Measurements from ENCODE around the gene APAF1.

- no peak for TF ChIP-seq EZH2 (IDR thresholded peaks at IDR 0.05; ENCODE audit: low read length, unreplicated experiment)
- TF ChIP-seq CTCF (conservative IDR thresholded peaks at IDR 0.05; ENCODE audit: low read depth, low read length), result no peak
These were observed 124.0 kb downstream of the APAF1 start for GRCh38 chr12:98769068-98769467.
